ENCODE data around the gene CDH12. TPM values are rescaled to one million over a fixed set of nuclear protein-coding genes. Genes with fewer than 3 reads are reported as not detected.

Gene CDH12
- total and polyA plus RNA-seq, 4 experiments from 2014 or later = not detected

DNA sequence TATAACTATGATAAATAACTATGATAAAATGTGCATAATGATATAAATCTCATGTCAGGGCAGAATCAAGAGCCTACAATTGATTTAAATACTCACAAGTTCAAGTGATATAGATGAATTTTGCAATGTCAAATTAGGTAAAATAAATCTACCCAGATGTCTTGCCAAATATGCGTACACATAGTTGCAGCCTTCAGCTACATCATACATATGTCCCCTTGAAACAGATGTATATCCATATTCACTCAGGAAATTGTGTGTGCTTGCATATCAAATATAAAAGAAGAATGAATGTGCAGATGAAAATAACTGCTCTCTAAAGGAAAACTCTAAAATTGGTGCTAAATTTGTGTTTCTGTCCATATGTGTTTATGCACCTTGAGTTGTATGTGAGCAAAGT lies 130.7 kb downstream of the CDH12 start:
- H3K4me3 ChIP-seq (ENCODE audit: low read length in 2 of 2) = no peak overlapping the region

DNA sequence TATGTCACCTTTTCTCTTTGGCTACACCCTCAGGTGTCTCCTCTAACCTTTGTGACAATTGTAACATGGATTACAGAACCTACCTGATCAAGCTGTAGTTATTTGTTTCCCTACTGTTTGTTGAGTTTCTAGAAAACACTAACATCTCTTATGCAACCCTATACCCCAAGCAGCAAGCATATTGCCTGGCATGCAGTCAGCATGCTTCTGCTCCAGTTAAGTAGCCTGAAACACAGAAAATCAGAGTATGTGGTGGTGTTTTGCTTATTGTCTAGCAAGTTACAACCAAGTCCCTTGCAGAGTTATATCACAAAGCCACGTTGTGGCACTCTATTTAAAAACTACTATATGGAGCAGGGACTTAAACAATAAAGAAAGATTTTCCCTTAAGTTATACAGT lies 131.1 kb downstream of the CDH12 start:
- H3K27ac ChIP-seq (ENCODE audit: low read depth, low read length) = no peak overlapping the region
- no peaks in the 10 kb centered on the region for H3K36me3 Mint-ChIP-seq
- H3K27me3 Mint-ChIP-seq = no peaks in the 10 kb centered on the region
- peaks cover 0 to 5% of the 10 kb centered on the region in 2 donors for H3K9me3 ChIP-seq (ENCODE audit: control insufficient read depth in 1 of 2, low read length in 2 of 2)
- POLR2A ChIA-PET (ENCODE audit: partially characterized antibody) = no interaction called here
- no peak overlapping the region for H3K4me3 ChIP-seq (ENCODE audit: low read length in 2 of 2)
- no peaks in the 10 kb centered on the region for H3K4me1 ChIP-seq (ENCODE audit: insufficient read depth, low read length)
- no peaks in the 10 kb centered on the region for H3K36me3 ChIP-seq (ENCODE audit: insufficient read depth, low read length)
- CTCF ChIA-PET (ENCODE audit: partially characterized antibody) = no interaction called here
- no peak for DNase-seq
- no peaks in the 10 kb centered on the region for H3K4me1 Mint-ChIP-seq
- H3K27me3 ChIP-seq (ENCODE audit: insufficient read depth, low read length) = no peaks in the 10 kb centered on the region
- H3K27ac Mint-ChIP-seq = no peak overlapping the region
- intact Hi-C loops (cut with micrococcal nuclease) = no loop called here
- H3K9me3 Mint-ChIP-seq = peaks cover 2 to 42% (median 20%) of the 10 kb centered on the region in 8 donors
- no peak overlapping the region for H3K4me3 Mint-ChIP-seq

More for the DNA sequence above, 130.7 kb downstream of the CDH12 start:
- Histone ChIP-seq H3K36me3 (ENCODE audit: insufficient read depth, low read length) (no peaks in the 10 kb centered on the region), H3K27me3 (ENCODE audit: insufficient read depth, low read length) (no peaks in the 10 kb centered on the region), H3K9me3 (ENCODE audit: control insufficient read depth in 1 of 2, low read length in 2 of 2) (peaks cover 0 to 5% of the 10 kb centered on the region in 2 donors), H3K4me1 (ENCODE audit: insufficient read depth, low read length) (no peaks in the 10 kb centered on the region), H3K27ac (ENCODE audit: low read depth, low read length) (no peak overlapping the region)
- peaks cover 2 to 41% (median 21%) of the 10 kb centered on the region in 8 donors for H3K9me3 Mint-ChIP-seq
- POLR2A ChIA-PET (ENCODE audit: partially characterized antibody) = no interaction called here
- CTCF ChIA-PET (ENCODE audit: partially characterized antibody) = no interaction called here
- H3K36me3 Mint-ChIP-seq = no peaks in the 10 kb centered on the region
- intact Hi-C loops (cut with micrococcal nuclease) = no loop called here
- H3K4me3 Mint-ChIP-seq = no peak overlapping the region
- DNase-seq = no peak
- no peaks in the 10 kb centered on the region for H3K27me3 Mint-ChIP-seq
- no peaks in the 10 kb centered on the region for H3K4me1 Mint-ChIP-seq
- H3K27ac Mint-ChIP-seq = no peak overlapping the region

DNA sequence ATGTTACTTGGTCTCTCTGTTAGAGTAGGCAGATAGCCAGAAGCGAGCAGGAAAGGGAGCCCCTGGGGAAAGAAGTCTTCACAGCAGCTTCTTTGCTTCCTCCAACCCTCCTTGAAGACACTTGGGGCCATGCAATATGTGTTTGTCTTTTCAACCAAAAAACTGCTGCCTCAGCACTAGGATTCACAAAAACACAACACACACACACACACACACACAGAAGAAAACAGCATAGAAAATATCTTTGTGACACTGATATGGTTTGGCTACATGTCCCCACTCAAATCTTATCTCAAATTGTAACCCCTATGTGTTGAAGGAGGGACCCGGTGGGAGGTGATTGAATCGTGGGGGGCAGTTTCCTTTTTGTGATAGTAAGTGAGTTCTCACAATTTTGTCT lies 133.3 kb downstream of the CDH12 start:
- H3K27me3 ChIP-seq (ENCODE audit: insufficient read depth, low read length) = no peaks in the 10 kb centered on the region
- Mint-ChIP-seq H3K27ac (no peak overlapping the region), H3K4me1 (no peaks in the 10 kb centered on the region), H3K4me3 (no peak overlapping the region), H3K27me3 (no peaks in the 10 kb centered on the region), H3K9me3 (peaks cover 2 to 43% (median 20%) of the 10 kb centered on the region in 8 donors), H3K36me3 (no peaks in the 10 kb centered on the region)
- H3K4me1 ChIP-seq (ENCODE audit: insufficient read depth, low read length) = no peaks in the 10 kb centered on the region
- no peak for DNase-seq
- intact Hi-C loops (cut with micrococcal nuclease) = no loop called here
- H3K36me3 ChIP-seq (ENCODE audit: insufficient read depth, low read length) = no peaks in the 10 kb centered on the region
- peaks cover 0 to 5% of the 10 kb centered on the region in 2 donors for H3K9me3 ChIP-seq (ENCODE audit: control insufficient read depth in 1 of 2, low read length in 2 of 2)
- CTCF ChIA-PET (ENCODE audit: partially characterized antibody) = no interaction called here
- POLR2A ChIA-PET (ENCODE audit: partially characterized antibody) = no interaction called here
- H3K4me3 ChIP-seq (ENCODE audit: low read length in 2 of 2) = no peak overlapping the region
- H3K27ac ChIP-seq (ENCODE audit: low read depth, low read length) = no peak overlapping the region

DNA sequence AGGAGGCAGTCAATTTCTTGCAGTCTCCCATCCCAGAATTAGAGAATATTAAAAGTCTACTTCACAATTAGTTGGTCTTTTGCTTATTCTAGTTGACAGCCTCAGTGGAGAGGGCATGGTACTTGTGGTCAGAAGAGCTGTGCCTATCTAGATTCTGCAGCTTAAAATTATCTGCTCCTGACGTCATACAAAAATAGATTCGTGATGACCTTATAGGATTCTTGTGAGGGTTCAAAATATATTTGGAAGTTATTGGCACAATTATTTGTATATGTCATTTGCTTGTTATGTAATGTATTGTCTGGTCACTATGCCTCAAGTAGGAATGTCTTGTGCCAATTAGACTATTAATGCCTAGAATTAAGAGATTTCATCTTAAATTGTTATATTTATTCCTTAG lies 142.5 kb downstream of the CDH12 start:
- H3K4me1 ChIP-seq (ENCODE audit: insufficient read depth, low read length) = no peaks in the 10 kb centered on the region
- peaks cover 2 to 14% (median 6%) of the 10 kb centered on the region in 8 donors for H3K9me3 Mint-ChIP-seq
- H3K27ac ChIP-seq (ENCODE audit: low read depth, low read length) = no peak overlapping the region
- H3K27me3 Mint-ChIP-seq = no peaks in the 10 kb centered on the region
- H3K4me3 Mint-ChIP-seq = no peak overlapping the region
- intact Hi-C loops (cut with micrococcal nuclease) = no loop called here
- no peaks in the 10 kb centered on the region for H3K27me3 ChIP-seq (ENCODE audit: insufficient read depth, low read length)
- H3K27ac Mint-ChIP-seq = no peak overlapping the region
- H3K4me3 ChIP-seq (ENCODE audit: low read length in 2 of 2) = no peak overlapping the region
- H3K36me3 ChIP-seq (ENCODE audit: insufficient read depth, low read length) = no peaks in the 10 kb centered on the region
- H3K36me3 Mint-ChIP-seq = no peaks in the 10 kb centered on the region
- no peaks in the 10 kb centered on the region for H3K4me1 Mint-ChIP-seq
- CTCF ChIA-PET (ENCODE audit: partially characterized antibody) = no interaction called here
- POLR2A ChIA-PET (ENCODE audit: partially characterized antibody) = no interaction called here
- no peak for DNase-seq
- H3K9me3 ChIP-seq (ENCODE audit: control insufficient read depth in 1 of 2, low read length in 2 of 2) = no peaks in the 10 kb centered on the region

DNA sequence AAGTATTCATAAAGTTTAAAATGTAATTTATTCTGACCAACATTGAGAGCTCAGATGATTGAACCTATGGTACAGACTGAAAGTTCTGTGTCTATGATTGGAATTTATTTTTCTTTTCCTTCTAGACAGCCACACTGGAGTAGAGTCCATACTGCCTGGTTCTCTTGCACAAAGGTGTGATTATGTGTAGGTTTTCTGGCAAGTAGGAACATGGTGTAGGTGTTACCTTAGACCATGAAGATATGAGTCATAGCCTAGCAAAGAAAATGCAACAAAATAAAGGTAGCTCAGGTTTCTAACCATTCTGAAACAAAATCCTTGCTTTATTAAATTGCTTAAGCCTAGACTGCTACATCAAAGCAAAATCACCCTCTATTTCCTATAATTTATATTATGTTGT lies 143.4 kb downstream of the CDH12 start:
- H3K27me3 ChIP-seq (ENCODE audit: insufficient read depth, low read length) = no peaks in the 10 kb centered on the region
- H3K36me3 Mint-ChIP-seq = no peaks in the 10 kb centered on the region
- intact Hi-C loops (cut with micrococcal nuclease) = no loop called here
- H3K36me3 ChIP-seq (ENCODE audit: insufficient read depth, low read length) = no peaks in the 10 kb centered on the region
- CTCF ChIA-PET (ENCODE audit: partially characterized antibody) = no interaction called here
- no peaks in the 10 kb centered on the region for H3K27me3 Mint-ChIP-seq
- H3K4me1 ChIP-seq (ENCODE audit: insufficient read depth, low read length) = no peaks in the 10 kb centered on the region
- peaks cover 2 to 13% (median 6%) of the 10 kb centered on the region in 8 donors for H3K9me3 Mint-ChIP-seq
- H3K9me3 ChIP-seq (ENCODE audit: control insufficient read depth in 1 of 2, low read length in 2 of 2) = no peaks in the 10 kb centered on the region
- no peak overlapping the region for H3K27ac ChIP-seq (ENCODE audit: low read depth, low read length)
- no peak overlapping the region for H3K4me3 ChIP-seq (ENCODE audit: low read length in 2 of 2)
- no peaks in the 10 kb centered on the region for H3K4me1 Mint-ChIP-seq
- DNase-seq = no peak
- H3K4me3 Mint-ChIP-seq = no peak overlapping the region
- POLR2A ChIA-PET (ENCODE audit: partially characterized antibody) = no interaction called here
- H3K27ac Mint-ChIP-seq = no peak overlapping the region

DNA sequence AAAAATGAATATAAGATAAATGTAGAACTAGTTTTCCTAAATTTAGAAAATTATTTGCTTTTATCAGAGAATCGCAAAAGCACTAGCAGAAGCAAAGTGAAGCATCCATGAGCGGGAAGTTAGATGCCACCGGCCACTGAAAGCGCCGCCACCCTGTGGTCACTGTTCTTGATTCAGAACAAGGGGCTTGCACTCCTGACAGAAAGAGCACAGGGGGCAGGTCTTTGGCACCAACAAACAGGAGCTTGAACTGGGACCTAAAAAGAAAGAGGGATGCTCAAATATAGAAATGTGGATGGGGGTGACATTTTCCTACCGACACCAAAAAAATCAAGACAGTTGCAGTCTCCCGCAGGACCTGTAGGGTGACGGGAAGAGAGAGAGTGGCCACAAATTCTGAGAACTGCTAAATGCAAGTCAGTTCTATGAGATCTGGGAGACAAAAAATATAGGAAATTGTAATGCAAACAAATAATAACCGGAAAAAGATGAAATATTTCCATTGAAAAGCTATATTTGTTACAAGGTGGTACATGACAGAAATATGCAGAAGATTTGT lies 144.3 kb downstream of the CDH12 start:
- CTCF ChIA-PET (ENCODE audit: partially characterized antibody) = no interaction called here
- H3K4me3 ChIP-seq (ENCODE audit: low read length in 2 of 2) = no peak overlapping the region
- no peaks in the 10 kb centered on the region for H3K27me3 ChIP-seq (ENCODE audit: insufficient read depth, low read length)
- Mint-ChIP-seq H3K27me3 (no peaks in the 10 kb centered on the region), H3K9me3 (peaks cover 0 to 14% (median 5%) of the 10 kb centered on the region in 8 donors), H3K27ac (no peak overlapping the region), H3K36me3 (no peaks in the 10 kb centered on the region), H3K4me1 (no peaks in the 10 kb centered on the region), H3K4me3 (no peak overlapping the region)
- H3K4me1 ChIP-seq (ENCODE audit: insufficient read depth, low read length) = no peaks in the 10 kb centered on the region
- H3K36me3 ChIP-seq (ENCODE audit: insufficient read depth, low read length) = no peaks in the 10 kb centered on the region
- POLR2A ChIA-PET (ENCODE audit: partially characterized antibody) = no interaction called here
- no peak overlapping the region for H3K27ac ChIP-seq (ENCODE audit: low read depth, low read length)
- intact Hi-C loops (cut with micrococcal nuclease) = no loop called here
- no peak for DNase-seq
- H3K9me3 ChIP-seq (ENCODE audit: control insufficient read depth in 1 of 2, low read length in 2 of 2) = no peaks in the 10 kb centered on the region

DNA sequence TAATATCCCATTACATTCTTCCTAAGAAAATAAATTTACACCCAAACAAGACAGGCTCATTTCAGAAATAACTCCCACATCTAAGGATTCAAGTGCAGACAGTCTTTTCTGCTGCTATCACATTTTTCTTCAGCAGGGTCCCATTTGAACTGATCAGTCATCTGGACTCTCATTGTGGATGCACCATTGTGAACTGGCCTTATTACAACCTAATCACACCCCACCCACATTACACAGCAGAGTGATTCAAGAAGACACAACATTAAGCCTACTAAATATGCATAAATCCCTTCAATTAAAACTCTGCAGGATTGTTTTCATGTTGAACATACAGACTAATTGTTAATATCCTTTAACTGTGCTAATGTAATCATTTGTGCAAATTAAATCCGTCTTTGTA lies 146.2 kb downstream of the CDH12 start:
- H3K27me3 ChIP-seq (ENCODE audit: insufficient read depth, low read length) = no peaks in the 10 kb centered on the region
- H3K9me3 Mint-ChIP-seq = peaks cover 0 to 15% (median 3%) of the 10 kb centered on the region in 8 donors
- no peaks in the 10 kb centered on the region for H3K9me3 ChIP-seq (ENCODE audit: control insufficient read depth in 1 of 2, low read length in 2 of 2)
- H3K4me3 ChIP-seq (ENCODE audit: low read length in 2 of 2) = no peak overlapping the region
- no peaks in the 10 kb centered on the region for H3K4me1 Mint-ChIP-seq
- ChIA-PET CTCF (ENCODE audit: partially characterized antibody) (no interaction called here), POLR2A (ENCODE audit: partially characterized antibody) (no interaction called here)
- H3K36me3 ChIP-seq (ENCODE audit: insufficient read depth, low read length) = no peaks in the 10 kb centered on the region
- H3K27ac Mint-ChIP-seq = no peak overlapping the region
- DNase-seq = no peak
- no peak overlapping the region for H3K4me3 Mint-ChIP-seq
- no peaks in the 10 kb centered on the region for H3K4me1 ChIP-seq (ENCODE audit: insufficient read depth, low read length)
- no peaks in the 10 kb centered on the region for H3K36me3 Mint-ChIP-seq
- no peak overlapping the region for H3K27ac ChIP-seq (ENCODE audit: low read depth, low read length)
- no peaks in the 10 kb centered on the region for H3K27me3 Mint-ChIP-seq
- intact Hi-C loops (cut with micrococcal nuclease) = no loop called here

DNA sequence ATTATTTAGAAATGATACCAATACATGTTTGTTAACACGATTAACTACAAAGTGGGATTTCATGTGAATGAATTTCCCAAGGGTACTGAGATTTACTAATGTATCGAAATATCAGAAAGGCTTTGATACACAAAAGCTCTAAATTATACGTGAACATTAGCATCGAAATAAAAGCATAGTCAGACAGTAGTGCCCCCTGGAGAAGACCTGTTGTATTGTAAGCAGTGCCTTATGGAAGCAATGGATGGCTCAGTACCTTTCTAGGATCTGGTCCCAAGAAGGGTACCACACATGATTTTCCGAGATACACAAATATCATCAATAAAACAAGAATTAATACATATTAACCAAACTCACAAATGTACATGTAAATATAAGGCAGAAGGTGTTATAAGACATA lies 153.8 kb downstream of the CDH12 start:
- H3K9me3 Mint-ChIP-seq = peaks cover 0 to 12% (median under 1%) of the 10 kb centered on the region in 8 donors
- DNase-seq = no peak
- ChIA-PET CTCF (ENCODE audit: partially characterized antibody) (no interaction called here), POLR2A (ENCODE audit: partially characterized antibody) (no interaction called here)
- intact Hi-C loops (cut with micrococcal nuclease) = no loop called here
- H3K4me1 Mint-ChIP-seq = no peaks in the 10 kb centered on the region
- H3K4me3 Mint-ChIP-seq = no peak overlapping the region
- Histone ChIP-seq H3K9me3 (ENCODE audit: control insufficient read depth in 1 of 2, low read length in 2 of 2) (no peaks in the 10 kb centered on the region), H3K36me3 (ENCODE audit: insufficient read depth, low read length) (no peaks in the 10 kb centered on the region), H3K27ac (ENCODE audit: low read depth, low read length) (no peak overlapping the region), H3K4me1 (ENCODE audit: insufficient read depth, low read length) (no peaks in the 10 kb centered on the region), H3K27me3 (ENCODE audit: insufficient read depth, low read length) (no peaks in the 10 kb centered on the region), H3K4me3 (ENCODE audit: low read length in 2 of 2) (no peak overlapping the region)
- H3K27me3 Mint-ChIP-seq = no peaks in the 10 kb centered on the region
- H3K36me3 Mint-ChIP-seq = no peaks in the 10 kb centered on the region
- no peak overlapping the region for H3K27ac Mint-ChIP-seq
